GM21515 (cell line): ENCODE measurements around the gene ANXA2R.
"Not testable (repeated sequence)": the region's sequence is repeated elsewhere in the genome, so short reads cannot be mapped to it uniquely, and the experiment has no call there.

Experiments
- ATAC-seq: cut with Tn5 transposase; IDR thresholded peaks from one replicate; pipeline ENCODE4 v1.9.1; 2021; ENCODE audit not compliant: unreplicated experiment

Gene ANXA2R, protein sequence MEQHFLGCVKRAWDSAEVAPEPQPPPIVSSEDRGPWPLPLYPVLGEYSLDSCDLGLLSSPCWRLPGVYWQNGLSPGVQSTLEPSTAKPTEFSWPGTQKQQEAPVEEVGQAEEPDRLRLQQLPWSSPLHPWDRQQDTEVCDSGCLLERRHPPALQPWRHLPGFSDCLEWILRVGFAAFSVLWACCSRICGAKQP

DNA sequence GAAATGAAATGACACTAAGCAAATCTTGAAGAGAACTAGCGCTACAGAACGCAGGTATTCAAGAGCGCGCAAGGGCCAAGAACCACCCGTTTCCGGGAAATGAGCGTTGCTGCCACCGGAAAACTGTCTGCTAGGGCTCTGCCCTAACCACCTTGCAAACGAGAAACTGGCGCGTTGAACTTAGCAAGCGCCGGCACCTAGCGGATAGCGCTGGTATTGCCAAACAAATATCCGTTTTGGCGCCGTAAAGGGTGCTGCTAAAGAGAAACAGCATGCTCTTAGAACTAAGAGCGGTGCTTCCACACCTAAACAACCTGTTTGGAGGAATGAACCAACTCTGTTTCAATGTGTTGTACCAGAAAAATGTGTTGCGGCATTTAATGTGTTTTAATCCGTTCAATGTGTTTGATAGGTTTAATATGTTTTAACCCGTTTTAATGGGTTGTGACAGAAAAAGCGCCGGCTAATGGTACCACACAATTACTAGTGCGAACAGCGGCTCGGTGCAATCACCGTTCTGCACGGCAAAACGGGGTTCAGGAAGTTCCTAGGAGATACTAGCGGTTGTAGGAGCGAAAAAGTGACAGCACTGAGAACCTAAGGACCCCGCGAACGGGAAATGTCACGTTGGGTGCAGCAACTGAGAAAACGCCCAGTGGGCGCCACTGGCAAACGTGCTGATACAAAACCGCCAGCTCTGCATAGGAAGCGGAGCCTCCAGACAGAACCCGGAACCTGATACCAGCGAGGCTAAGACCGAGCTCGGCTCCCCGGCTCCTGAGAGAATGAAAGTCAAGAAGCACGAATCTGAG, at the start of gene ANXA2R:
Gene ANXA2R, minus strand, starts transcription at position 33 of the 812 bp plus-strand sequence. CDS start 273 bp downstream, outside the sequence.
- ATAC-seq, result peak; percentile 52

DNA sequence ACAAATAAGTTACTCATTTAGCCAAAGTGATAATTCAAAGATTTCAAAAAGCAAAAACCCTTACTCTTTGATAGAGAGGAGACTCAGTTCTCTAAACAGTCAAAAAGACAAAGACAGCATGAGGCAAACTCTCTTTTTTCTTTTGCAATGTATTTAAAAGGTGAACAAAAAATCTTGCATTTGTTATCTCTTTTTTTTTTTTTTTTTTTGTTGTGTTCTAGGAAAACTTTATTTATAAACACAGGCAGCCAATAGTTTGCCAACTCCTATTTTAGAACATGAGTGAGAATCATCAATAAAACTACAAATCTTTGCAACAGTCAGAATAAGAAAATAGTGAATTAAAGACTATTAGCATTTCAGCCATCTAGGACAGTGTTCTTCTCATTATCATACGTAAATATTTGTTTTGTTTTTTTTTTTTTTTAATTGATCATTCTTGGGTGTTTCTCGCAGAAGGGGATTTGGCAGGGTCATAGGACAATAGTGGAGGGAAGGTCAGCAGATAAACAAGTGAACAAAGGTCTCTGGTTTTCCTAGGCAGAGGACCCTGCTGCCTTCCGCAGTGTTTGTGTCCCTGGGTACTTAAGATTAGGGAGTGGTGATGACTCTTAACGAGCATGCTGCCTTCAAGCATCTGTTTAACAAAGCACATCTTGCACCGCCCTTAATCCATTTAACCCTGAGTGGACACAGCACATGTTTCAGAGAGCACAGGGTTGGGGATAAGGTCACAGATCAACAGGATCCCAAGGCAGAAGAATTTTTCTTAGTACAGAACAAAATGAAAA, 46.2 kb upstream of the ANXA2R start:
- ATAC-seq, result not testable (repeated sequence)

GRCh38 chr5:43085453-43085852, 45.3 kb upstream of the ANXA2R start:
- no peak for ATAC-seq

- ATAC-seq, result not testable (repeated sequence)
These were observed 44.3 kb upstream of the ANXA2R start for GRCh38 chr5:43084468-43084867.

DNA sequence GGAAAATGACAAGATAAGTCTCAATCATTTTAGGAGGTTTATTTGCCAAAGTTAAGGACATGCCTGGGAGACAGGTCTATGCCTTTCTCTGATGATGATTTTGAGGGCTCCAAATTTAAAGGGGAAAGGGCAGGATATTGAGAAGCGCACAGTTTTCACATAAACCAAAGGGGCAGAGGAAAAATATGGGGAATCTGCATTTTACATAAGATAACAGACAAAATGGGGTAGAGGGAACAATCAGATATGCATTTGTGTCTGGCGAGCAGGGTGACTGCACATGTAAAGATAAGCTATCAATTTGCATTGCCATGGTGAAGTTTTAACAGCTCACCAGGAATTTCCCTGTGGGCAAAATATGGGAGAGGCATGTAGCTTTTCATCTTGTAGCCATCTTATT, 41.2 kb upstream of the ANXA2R start:
- not testable (repeated sequence) for ATAC-seq

DNA sequence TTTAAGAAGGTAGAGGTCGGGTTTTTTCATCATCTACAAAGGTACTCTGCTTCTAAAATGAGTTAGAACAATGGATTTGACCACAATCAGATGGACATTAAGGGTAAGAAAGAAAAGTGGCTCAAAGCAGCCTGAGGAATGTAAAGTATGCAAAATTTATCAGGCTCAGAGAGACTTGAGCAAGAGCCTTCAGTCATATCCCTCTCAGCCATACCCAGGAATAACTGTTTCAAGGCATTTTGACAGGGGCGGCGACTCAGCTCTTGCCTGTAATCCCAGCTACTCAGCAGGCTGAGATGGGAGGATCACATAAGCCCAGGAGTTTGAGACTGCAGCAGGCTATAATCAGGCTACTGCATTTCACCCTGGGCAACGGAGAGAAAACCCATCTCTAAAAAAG, 38.8 kb upstream of the ANXA2R start:
- ATAC-seq, result no peak

GRCh38 chr5:43077446-43078191, 37.5 kb upstream of the ANXA2R start:
- not testable (repeated sequence) for ATAC-seq

GRCh38 chr5:43075319-43076293, 35.5 kb upstream of the ANXA2R start:
- ATAC-seq, result no peak

DNA sequence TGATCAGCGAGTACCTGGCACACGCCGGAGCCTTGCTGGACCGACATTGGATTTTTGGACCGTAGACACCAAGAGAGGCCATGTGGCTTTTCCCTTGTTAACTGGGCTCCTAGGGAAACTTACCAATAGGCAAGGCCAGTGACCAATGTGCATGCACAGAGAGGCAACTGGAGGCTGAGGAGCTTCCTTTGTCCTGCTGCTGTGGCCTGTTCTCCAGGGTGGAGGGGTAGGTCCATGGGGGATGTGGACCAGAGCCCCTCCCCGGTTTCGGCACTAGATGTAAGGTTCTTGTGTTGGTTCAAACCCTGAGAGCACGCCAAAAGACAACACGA, 34.8 kb upstream of the ANXA2R start:
- no peak for ATAC-seq

- ATAC-seq, result no peak
These were observed 33.8 kb upstream of the ANXA2R start for GRCh38 chr5:43073597-43074546.

- ATAC-seq, result not testable (repeated sequence)
These were observed 29.2 kb upstream of the ANXA2R start for GRCh38 chr5:43069401-43069720.

GRCh38 chr5:43068037-43068436, 27.9 kb upstream of the ANXA2R start:
- ATAC-seq, result no peak

- peak; percentile 39 for ATAC-seq
These were observed 27.0 kb upstream of the ANXA2R start for GRCh38 chr5:43066799-43067741.

DNA sequence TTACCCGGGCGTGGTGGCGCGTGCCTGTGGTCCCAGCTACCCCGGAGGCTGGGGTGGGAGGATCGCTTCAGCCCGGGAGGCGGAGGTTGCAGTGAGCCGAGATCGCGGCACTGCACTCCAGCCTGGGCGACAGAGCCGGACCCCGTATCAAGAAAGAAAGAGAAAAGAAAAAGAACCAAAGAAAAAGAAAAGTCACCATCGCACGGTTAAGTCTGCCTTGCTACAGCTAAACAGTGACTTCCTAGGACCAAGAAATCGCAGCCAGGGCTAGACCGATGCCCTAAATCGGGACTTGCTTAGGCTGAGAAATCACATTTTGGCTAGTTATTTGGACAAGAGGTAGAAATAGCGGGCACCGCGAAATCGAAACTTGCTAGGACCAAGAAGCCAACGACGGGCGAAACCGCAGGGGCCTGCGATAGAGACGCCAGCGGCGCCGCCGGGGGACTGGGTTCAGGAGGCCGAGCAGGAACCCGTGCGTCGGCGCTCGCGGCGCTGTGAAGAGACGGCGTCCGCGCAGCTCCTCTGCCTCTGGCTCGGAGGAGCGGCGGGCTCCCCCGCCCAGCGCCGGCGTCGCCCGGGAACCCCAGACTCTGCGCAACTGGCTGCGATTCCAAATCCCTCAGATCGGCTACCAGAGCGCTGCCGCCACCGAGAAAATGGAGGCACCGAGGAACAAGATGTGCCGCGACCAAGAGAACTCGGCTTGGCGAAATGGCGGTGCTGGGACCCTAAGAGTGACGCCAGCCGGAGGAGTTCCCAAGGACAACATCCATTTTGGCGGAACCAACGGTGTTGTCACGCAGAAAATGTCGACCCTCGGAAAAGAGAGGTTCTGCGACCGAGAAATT, 26.1 kb upstream of the ANXA2R start:
- ATAC-seq, result peak; percentile 32

DNA sequence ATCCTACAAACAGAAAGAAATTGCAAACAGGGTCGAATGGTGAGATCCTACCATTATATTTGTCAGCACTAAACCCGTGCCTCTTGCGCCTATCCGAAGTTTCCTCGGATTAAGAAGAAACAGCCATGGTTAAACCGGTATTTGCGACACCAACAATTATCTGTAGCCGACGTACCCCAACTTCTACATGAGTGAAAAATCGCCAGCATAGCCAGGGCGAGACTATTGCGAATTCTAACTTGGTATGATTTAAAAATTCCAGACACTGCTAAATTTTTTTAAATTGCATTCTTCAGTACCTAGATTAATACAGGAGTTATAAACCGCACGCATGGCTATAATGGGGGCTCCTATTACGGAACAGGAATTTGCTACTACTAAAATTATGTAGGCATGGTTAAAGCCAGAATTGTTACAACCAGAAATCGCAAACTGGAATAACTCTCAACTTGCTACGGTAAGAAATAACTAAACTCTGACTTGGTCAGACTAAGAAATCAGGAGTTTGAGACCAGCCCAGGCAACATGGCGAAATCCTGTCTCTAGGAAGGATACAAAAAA, 25.3 kb upstream of the ANXA2R start:
- ATAC-seq, result no peak

GRCh38 chr5:43063721-43064171, 23.6 kb upstream of the ANXA2R start:
- ATAC-seq, result no peak
